Endothelial cell of umbilical vein (primary cell): ENCODE data around the gene CNOT4. TPM values are rescaled to one million over a fixed set of nuclear protein-coding genes. Genes with fewer than 3 reads are reported as not detected.

Source experiments
- BruUV-seq: library from RNA; stranded (reverse); fragments of 400-500 nt; replicated peaks from 2 replicates; lab custom pipeline; 2021; lab: Mats Ljungman, UMichigan
- CTCF ChIA-PET: fragments of 300-600, 350-600 bp; sonication (Branson Sonifier 250); formaldehyde crosslinking; loops from one replicate; lab custom pipeline; 2021; ENCODE audit warnings: antibody characterized with exemption, inconsistent platforms; lab: Charles Lee
- POLR2A ChIA-PET: fragments of 300-600, 350-600 bp; sonication (Branson Sonifier 250); formaldehyde crosslinking; loops from one replicate; lab custom pipeline; 2021; ENCODE audit warnings: antibody characterized with exemption, inconsistent platforms; lab: Charles Lee
- DNase-seq: peaks from one replicate; pipeline ENCODE4 v3.0.0-alpha.2; 2011; ENCODE audit warnings: low read depth, low spot score
- FAIRE-seq: peaks from 2 replicates; lab custom pipeline; 2011; peaks lifted over from hg19 to GRCh38; lab: Jason Lieb, UNC
- H2AFZ ChIP-seq: 2 replicates; pipeline ENCODE4 v1.6.0; 2012; ENCODE audit warnings: low read depth, low read length, control low read depth, inconsistent platforms
- H3K27ac ChIP-seq: 2 replicates; pipeline ENCODE4 v1.5.1; 2011; ENCODE audit warnings: low read depth, mild to moderate bottlenecking, control low read depth, low read length, moderate library complexity; ENCODE audit not compliant: insufficient read depth
- H3K27me3 ChIP-seq, 2 experiments: 2 replicates each; pipeline versions ENCODE4 v1.6.0 to v1.6.1; 2011; ENCODE audit warnings: low read length in 2 of 2, mixed read lengths in 1 of 2; ENCODE audit not compliant: control insufficient read depth in 2 of 2, insufficient read depth in 2 of 2
- H3K36me3 ChIP-seq, 2 experiments: 2 replicates in 1 of 2; 3 replicates in 1 of 2; pipeline ENCODE4 v1.5.1; 2011; ENCODE audit warnings: low read length in 2 of 2, mild to moderate bottlenecking in 1 of 2, moderate library complexity in 1 of 2; ENCODE audit not compliant: control insufficient read depth in 2 of 2, insufficient read depth in 2 of 2; ENCODE audit errors: extremely low read depth in 1 of 2
- H3K4me1 ChIP-seq: 3 replicates; pipeline ENCODE4 v1.5.1; 2011; ENCODE audit warnings: mild to moderate bottlenecking, low read length; ENCODE audit not compliant: control insufficient read depth, insufficient read depth; ENCODE audit errors: extremely low read depth
- H3K4me2 ChIP-seq: 2 replicates; pipeline ENCODE4 v1.6.1; 2011; ENCODE audit warnings: low read length, control low read depth, mixed read lengths; ENCODE audit not compliant: insufficient read depth
- H3K4me3 ChIP-seq, 3 experiments: fragments of 200-600 bp in 1 of 3; sonication (generic), shearing (Covaris generic) in 1 of 3; replicated peaks in 1 of 3; 2 replicates each; pipeline ENCODE4 v1.5.1; 2011 to 2016; ENCODE audit warnings: control low read depth in 3 of 3, low read length in 3 of 3, mild to moderate bottlenecking in 2 of 3, inconsistent platforms in 1 of 3, low read depth in 1 of 3, moderate library complexity in 1 of 3; ENCODE audit not compliant: insufficient read depth in 1 of 3
- H3K79me2 ChIP-seq: 2 replicates; pipeline ENCODE4 v1.6.0; 2012; ENCODE audit warnings: low read length, inconsistent platforms; ENCODE audit not compliant: control insufficient read depth, insufficient read depth
- H3K9ac ChIP-seq: replicated peaks from 2 replicates; pipeline ENCODE3; 2011; ENCODE audit warnings: low read length, control low read depth; ENCODE audit not compliant: insufficient read depth; ENCODE audit errors: extremely low read depth
- H3K9me1 ChIP-seq: replicated peaks from 3 replicates; pipeline ENCODE4 v1.6.0; 2011; ENCODE audit warnings: mild to moderate bottlenecking, low read length; ENCODE audit not compliant: control insufficient read depth, insufficient read depth; ENCODE audit errors: extremely low read depth
- H3K9me3 ChIP-seq: replicated peaks from 2 replicates; pipeline ENCODE4 v1.5.1; 2012; ENCODE audit warnings: low read length, inconsistent platforms; ENCODE audit not compliant: control insufficient read depth, insufficient read depth
- H4K20me1 ChIP-seq: replicated peaks from 2 replicates; pipeline ENCODE3; 2011; ENCODE audit warnings: mild to moderate bottlenecking, low read length; ENCODE audit not compliant: control insufficient read depth, insufficient read depth; ENCODE audit errors: extremely low read depth
- EZH2 ChIP-seq: IDR thresholded peaks from 2 replicates; pipeline ENCODE4 v1.6.1; 2012; ENCODE audit warnings: borderline replicate concordance, low read depth, mild to moderate bottlenecking, moderate library complexity, low read length, inconsistent platforms; ENCODE audit not compliant: severe bottlenecking
- FOS ChIP-seq: IDR thresholded peaks from 2 replicates; pipeline ENCODE4 v1.6.1; 2011; ENCODE audit warnings: mild to moderate bottlenecking, low read length, moderate library complexity, borderline replicate concordance; ENCODE audit not compliant: insufficient read depth
- GATA2 ChIP-seq: IDR thresholded peaks from 2 replicates; pipeline ENCODE4 v1.7.0; 2011; ENCODE audit warnings: low read depth, mild to moderate bottlenecking, moderate library complexity, mixed read lengths, low read length; ENCODE audit not compliant: insufficient read length, insufficient read depth
- JUN ChIP-seq: IDR thresholded peaks from 2 replicates; pipeline ENCODE4 v1.6.1; 2011; ENCODE audit warnings: borderline replicate concordance, low read depth; ENCODE audit not compliant: insufficient read length, insufficient read depth
- MYC ChIP-seq: IDR thresholded peaks from one replicate; pipeline ENCODE4 v1.6.1; 2011; ENCODE audit warnings: mild to moderate bottlenecking, low read depth, low read length
- POLR2A ChIP-seq: IDR thresholded peaks from 2 replicates; pipeline ENCODE4 v1.6.1; 2012; ENCODE audit warnings: low read depth, mild to moderate bottlenecking, control low read depth, low read length
- POLR2AphosphoS5 ChIP-seq: IDR thresholded peaks from 2 replicates; pipeline ENCODE4 v1.6.1; 2012; ENCODE audit warnings: low read depth, mild to moderate bottlenecking, control low read depth, low read length, moderate library complexity; ENCODE audit not compliant: insufficient read depth
- dilution Hi-C: fragments of 300-500 bp; cut with MboI; formaldehyde crosslinking; loops from one replicate; pipeline ENCODE4 v1.15.0; 2019; ENCODE audit warnings: low sequenced_read_pairs; ENCODE audit not compliant: extremely low pct_ligation_motif_present
- intact Hi-C: fragments of 100-400 bp; cut with micrococcal nuclease; formaldehyde crosslinking; loops from one replicate; pipeline ENCODE4 v1.10.0; 2022
- polyA plus RNA-seq, 4 experiments: library from polyadenylated mRNA; depleted of rRNA in 3 of 4; stranded (reverse) in 3 of 4; unstranded in 1 of 4; fragments of >200 nt; gene quantifications; 2 replicates each; pipeline versions ENCODE4 v1.2.1 to v1.2.3, GENCODE V29; 2011 to 2012; ENCODE audit warnings: missing spikeins in 1 of 4
- total RNA-seq: library from RNA; stranded (reverse); gene quantifications from 2 replicates; pipeline ENCODE4 v1.2.3, GENCODE V29; 2021
- TF ChIP-seq, protein P1 (sequence below): IDR thresholded peaks from 2 replicates; pipeline ENCODE4 v1.6.1; 2011; ENCODE audit not compliant: insufficient read depth, insufficient read length
- TF ChIP-seq, protein P2 (sequence below), 2 donors: IDR thresholded peaks; 1 replicate in 1 of 2; 2 replicates in 1 of 2; pipeline ENCODE4 v1.5.1; 2011; ENCODE audit warnings: low read length in 2 of 2, mild to moderate bottlenecking in 2 of 2, moderate library complexity in 2 of 2, control low read depth in 1 of 2, inconsistent platforms in 1 of 2, low read depth in 1 of 2; ENCODE audit not compliant: insufficient read depth in 1 of 2; ENCODE audit errors: extremely low read depth in 1 of 2

The CNOT4 gene
- total and polyA plus RNA-seq, 2 donors (not counting 3 experiments of a cell fraction or from before 2014, with no cell fraction given), result 10.3 to 21.7 TPM

DNA sequence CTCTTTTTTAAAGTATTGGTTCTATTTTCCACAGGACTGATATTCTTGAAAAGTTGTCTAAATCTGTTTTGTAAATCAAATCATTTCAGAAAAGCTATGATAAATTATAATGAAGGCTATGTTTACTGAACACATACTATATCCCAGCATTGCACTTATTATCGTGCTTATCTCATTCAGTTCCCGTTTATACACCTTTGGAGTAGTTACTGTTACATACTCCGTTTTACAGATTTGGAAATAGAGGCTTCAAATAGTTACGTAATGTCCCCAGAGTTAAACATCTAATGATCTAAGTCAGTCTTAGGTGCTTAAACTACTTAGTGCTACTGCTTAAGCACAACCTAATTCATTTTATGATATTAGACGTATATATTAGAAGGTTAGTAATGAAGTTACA is 49.0 kb upstream of the CNOT4 start:
- Histone ChIP-seq H4K20me1 (no peaks in the 10 kb centered on the region), H3K9ac (peak overlapping the region; percentile 86), H3K27me3 (no peaks in the 10 kb centered on the region), H3K4me2 (peak overlapping the region; percentile 96), H2AFZ (no peak overlapping the region), H3K9me1 (no peaks in the 10 kb centered on the region), H3K36me3 (no peaks in the 10 kb centered on the region), H3K27ac (peak overlapping the region; percentile 88), H3K4me3 (peak overlapping the region; percentile 60 to 73 (median 71)), H3K4me1 (peaks cover 10% of the 10 kb centered on the region), H3K9me3 (no peaks in the 10 kb centered on the region), H3K79me2 (peaks cover 56% of the 10 kb centered on the region)
- CTCF ChIA-PET, result interaction anchor here (1.0 to 2.1 kb wide), 3 partner anchors 58 to 278 kb away, joined by 3 to 5 read pairs (median 3); no protein-coding TSS in a partner anchor
- no peak for DNase-seq
- no peak for TF ChIP-seq POLR2A
- TF ChIP-seq EZH2, result no peak
- no peak for TF ChIP-seq GATA2
- TF ChIP-seq, protein P1, sequence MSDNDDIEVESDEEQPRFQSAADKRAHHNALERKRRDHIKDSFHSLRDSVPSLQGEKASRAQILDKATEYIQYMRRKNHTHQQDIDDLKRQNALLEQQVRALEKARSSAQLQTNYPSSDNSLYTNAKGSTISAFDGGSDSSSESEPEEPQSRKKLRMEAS, result no peak
- TF ChIP-seq MYC, result no peak
- no peak for TF ChIP-seq JUN
- TF ChIP-seq, protein P2, sequence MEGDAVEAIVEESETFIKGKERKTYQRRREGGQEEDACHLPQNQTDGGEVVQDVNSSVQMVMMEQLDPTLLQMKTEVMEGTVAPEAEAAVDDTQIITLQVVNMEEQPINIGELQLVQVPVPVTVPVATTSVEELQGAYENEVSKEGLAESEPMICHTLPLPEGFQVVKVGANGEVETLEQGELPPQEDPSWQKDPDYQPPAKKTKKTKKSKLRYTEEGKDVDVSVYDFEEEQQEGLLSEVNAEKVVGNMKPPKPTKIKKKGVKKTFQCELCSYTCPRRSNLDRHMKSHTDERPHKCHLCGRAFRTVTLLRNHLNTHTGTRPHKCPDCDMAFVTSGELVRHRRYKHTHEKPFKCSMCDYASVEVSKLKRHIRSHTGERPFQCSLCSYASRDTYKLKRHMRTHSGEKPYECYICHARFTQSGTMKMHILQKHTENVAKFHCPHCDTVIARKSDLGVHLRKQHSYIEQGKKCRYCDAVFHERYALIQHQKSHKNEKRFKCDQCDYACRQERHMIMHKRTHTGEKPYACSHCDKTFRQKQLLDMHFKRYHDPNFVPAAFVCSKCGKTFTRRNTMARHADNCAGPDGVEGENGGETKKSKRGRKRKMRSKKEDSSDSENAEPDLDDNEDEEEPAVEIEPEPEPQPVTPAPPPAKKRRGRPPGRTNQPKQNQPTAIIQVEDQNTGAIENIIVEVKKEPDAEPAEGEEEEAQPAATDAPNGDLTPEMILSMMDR (IDR thresholded peaks at IDR 0.05; ENCODE audit: extremely low read depth in 1 of 2, insufficient read depth in 1 of 2, low read depth in 1 of 2, low read length in 2 of 2), result no peak
- TF ChIP-seq FOS, result no peak
- TF ChIP-seq POLR2AphosphoS5, result no peak
- POLR2A ChIA-PET, result no interaction called here
- dilution Hi-C loops, result no loop called here
- FAIRE-seq, result no peak
- no TSS peak for BruUV-seq
- intact Hi-C loops, result loop anchor here (1.0 kb wide), 2 partner anchors 145 to 278 kb away; no protein-coding TSS in a partner anchor
